NK-92 (cell line): ENCODE measurements around the gene BRMS1L.
"Not testable (repeated sequence)": the region's sequence is repeated elsewhere in the genome, so short reads cannot be mapped to it uniquely, and the experiment has no call there.

ENCODE experiments used
- DNase-seq: peaks from one replicate; lab custom pipeline; 2025; ENCODE audit not compliant: unreplicated experiment; lab: John Stamatoyannopoulos, UW

The BRMS1L gene

GRCh38 chr14:35826218-35826951, at the start of gene BRMS1L:
Gene BRMS1L (plus strand): TSS chr14:35826338. CDS start chr14:35826517, 179 bp downstream.
- peak; percentile 90 for DNase-seq

- no peak for DNase-seq
Observed at GRCh38 chr14:35776823-35777222, 49.3 kb upstream of the BRMS1L start.

- not testable (repeated sequence) for DNase-seq
Observed at GRCh38 chr14:35777550-35777949, 48.6 kb upstream of the BRMS1L start.

GRCh38 chr14:35779368-35779767, 46.8 kb upstream of the BRMS1L start:
- no peak for DNase-seq

- DNase-seq = no peak
Observed at GRCh38 chr14:35783699-35784098, 42.4 kb upstream of the BRMS1L start.

GRCh38 chr14:35786856-35787255, 39.3 kb upstream of the BRMS1L start:
- no peak for DNase-seq

GRCh38 chr14:35789651-35790050, 36.5 kb upstream of the BRMS1L start:
- DNase-seq = no peak

- DNase-seq = no peak
Observed at GRCh38 chr14:35797796-35798195, 28.3 kb upstream of the BRMS1L start.

- DNase-seq = no peak
Observed at GRCh38 chr14:35806006-35806907, 19.9 kb upstream of the BRMS1L start.

- no peak for DNase-seq
Observed at GRCh38 chr14:35807131-35807961, 18.8 kb upstream of the BRMS1L start.

GRCh38 chr14:35808076-35808637, 18.0 kb upstream of the BRMS1L start:
- DNase-seq = no peak

GRCh38 chr14:35808638-35809563, 17.2 kb upstream of the BRMS1L start, which contains the start of gene RALGAPA1:
Gene RALGAPA1 (minus strand): TSS chr14:35809295. CDS start chr14:35808835, 460 bp downstream.
- peak; percentile 85 for DNase-seq

- no peak for DNase-seq
Observed at GRCh38 chr14:35809597-35809996, 16.5 kb upstream of the BRMS1L start.

- DNase-seq = no peak
Observed at GRCh38 chr14:35810963-35811362, 15.2 kb upstream of the BRMS1L start.

GRCh38 chr14:35814371-35815005, 11.7 kb upstream of the BRMS1L start:
- no peak for DNase-seq

GRCh38 chr14:35818346-35819115, 7.6 kb upstream of the BRMS1L start:
- no peak for DNase-seq

- DNase-seq = no peak
Observed at GRCh38 chr14:35819591-35820540, 6.3 kb upstream of the BRMS1L start.
